A172 (cell line): ENCODE results near the gene ZNF699. TPM values are rescaled to one million over a fixed set of nuclear protein-coding genes. Genes with fewer than 3 reads are reported as not detected.
A peak's percentile ranks its signal among the peaks of the same experiment; 100 is the strongest.
"Not testable (repeated sequence)": the region's sequence is repeated elsewhere in the genome, so short reads cannot be mapped to it uniquely, and the experiment has no call there.

ENCODE experiments used
- DNase-seq: peaks from one replicate; pipeline ENCODE4 v3.0.0-alpha.2; 2015; ENCODE audit warnings: low spot score
- total RNA-seq: library from RNA; depleted of rRNA; stranded (reverse); fragments of >200 nt; shearing (Covaris generic); gene quantifications from 2 replicates; pipeline ENCODE4 v1.2.3, GENCODE V29; 2014; rRNA removed

Gene ZNF699
- 8.9 and 13.8 TPM in 2 replicates for total RNA-seq

GRCh38 chr19:9309139-9309973, at the start of gene ZNF699:
TSS of gene ZNF699 (minus strand) at chr19:9309838. CDS start at chr19:9305119, 4,719 bp downstream.
- peak; percentile 98 for DNase-seq

- no peak for DNase-seq
Observed at GRCh38 chr19:9354651-9355050, 45.0 kb upstream of the ZNF699 start.

GRCh38 chr19:9353011-9353410, 43.4 kb upstream of the ZNF699 start:
- DNase-seq = no peak

- DNase-seq = no peak
Observed at GRCh38 chr19:9352505-9352904, 42.9 kb upstream of the ZNF699 start.

GRCh38 chr19:9348671-9349070, 39.0 kb upstream of the ZNF699 start:
- DNase-seq = no peak

- DNase-seq = no peak
Observed at GRCh38 chr19:9348253-9348652, 38.6 kb upstream of the ZNF699 start.

- no peak for DNase-seq
Observed at GRCh38 chr19:9345005-9345404, 35.4 kb upstream of the ZNF699 start.

GRCh38 chr19:9342610-9343304, 33.1 kb upstream of the ZNF699 start:
- peak; percentile 6 for DNase-seq

GRCh38 chr19:9329999-9330398, 20.4 kb upstream of the ZNF699 start:
- DNase-seq = no peak

GRCh38 chr19:9324584-9324962, 14.9 kb upstream of the ZNF699 start:
- no peak for DNase-seq

GRCh38 chr19:9323919-9324583, 14.4 kb upstream of the ZNF699 start, which contains the start of gene ZNF559:
TSS of gene ZNF559 (plus strand) at chr19:9324179. CDS start at chr19:9338550, 14,371 bp downstream.
- DNase-seq = peak; percentile 95

GRCh38 chr19:9323557-9323918, 13.9 kb upstream of the ZNF699 start:
- DNase-seq = peak; percentile 83

- DNase-seq = not testable (repeated sequence)
Observed at GRCh38 chr19:9322201-9322600, 12.6 kb upstream of the ZNF699 start.

GRCh38 chr19:9321756-9322155, 12.1 kb upstream of the ZNF699 start:
- not testable (repeated sequence) for DNase-seq

GRCh38 chr19:9321338-9321737, 11.7 kb upstream of the ZNF699 start:
- DNase-seq = no peak

GRCh38 chr19:9313756-9314155, 4.1 kb upstream of the ZNF699 start:
- no peak for DNase-seq

GRCh38 chr19:9309974-9310446, 372 bp upstream of the ZNF699 start:
- peak; percentile 90 for DNase-seq

- DNase-seq = no peak
Observed at GRCh38 chr19:9308091-9308770, 1.4 kb downstream of the ZNF699 start.

- DNase-seq = peak; percentile 76
Observed at GRCh38 chr19:9306443-9306842, 3.2 kb downstream of the ZNF699 start.

- no peak for DNase-seq
Observed at GRCh38 chr19:9296336-9296735, 13.3 kb downstream of the ZNF699 start.

GRCh38 chr19:9295411-9295849, 14.2 kb downstream of the ZNF699 start:
- DNase-seq = peak; percentile 32
